Measurements from ENCODE around the gene PCCA. TPM values are rescaled to one million over a fixed set of nuclear protein-coding genes. Genes with fewer than 3 reads are reported as not detected.

PCCA gene
- total RNA-seq, 4 donors from 2014 or later: 46.9 to 66.0 (median 49.4) TPM

GRCh38 chr13:100175078-100175802 lies 86.3 kb downstream of the PCCA start:
- H3K9me3 ChIP-seq: no peaks in the 10 kb centered on the region
- no peaks in the 10 kb centered on the region for H3K27me3 ChIP-seq
- DNase-seq: no peak
- H3K4me3 ChIP-seq: no peak overlapping the region
- H3K36me3 ChIP-seq: no peaks in the 10 kb centered on the region
- TF ChIP-seq POLR2A (IDR thresholded peaks at IDR 0.05): no peak
- TF ChIP-seq CTCF (IDR thresholded peaks at IDR 0.05): no peak
- H3K27ac ChIP-seq: no peak overlapping the region
- H3K4me1 ChIP-seq: no peaks in the 10 kb centered on the region

GRCh38 chr13:100175803-100176182 lies 86.9 kb downstream of the PCCA start:
- TF ChIP-seq CTCF (IDR thresholded peaks at IDR 0.05): no peak
- no peak for TF ChIP-seq POLR2A (IDR thresholded peaks at IDR 0.05)
- no peaks in the 10 kb centered on the region for H3K36me3 ChIP-seq
- H3K4me3 ChIP-seq: no peak overlapping the region
- H3K9me3 ChIP-seq: no peaks in the 10 kb centered on the region
- DNase-seq: no peak
- H3K27ac ChIP-seq: no peak overlapping the region
- no peaks in the 10 kb centered on the region for H3K4me1 ChIP-seq
- no peaks in the 10 kb centered on the region for H3K27me3 ChIP-seq

GRCh38 chr13:100176801-100177400 lies 88.0 kb downstream of the PCCA start:
- H3K4me1 ChIP-seq: no peaks in the 10 kb centered on the region
- no peak for TF ChIP-seq CTCF (IDR thresholded peaks at IDR 0.05)
- TF ChIP-seq POLR2A (IDR thresholded peaks at IDR 0.05): no peak
- H3K9me3 ChIP-seq: no peaks in the 10 kb centered on the region
- no peak overlapping the region for H3K27ac ChIP-seq
- H3K36me3 ChIP-seq: no peaks in the 10 kb centered on the region
- DNase-seq: no peak
- no peaks in the 10 kb centered on the region for H3K27me3 ChIP-seq
- H3K4me3 ChIP-seq: no peak overlapping the region

- no peak overlapping the region for H3K4me3 ChIP-seq
- no peak for DNase-seq
- no peak overlapping the region for H3K27ac ChIP-seq
- peaks cover 0 to 10% (median 0%) of the 10 kb centered on the region in 4 donors for H3K4me1 ChIP-seq
- no peak for TF ChIP-seq POLR2A (IDR thresholded peaks at IDR 0.05)
- H3K9me3 ChIP-seq: no peaks in the 10 kb centered on the region
- no peaks in the 10 kb centered on the region for H3K27me3 ChIP-seq
- H3K36me3 ChIP-seq: no peaks in the 10 kb centered on the region
These were observed 89.4 kb downstream of the PCCA start for GRCh38 chr13:100178309-100178708.

GRCh38 chr13:100179276-100179675 lies 90.4 kb downstream of the PCCA start:
- Histone ChIP-seq H3K36me3 (no peaks in the 10 kb centered on the region), H3K27me3 (no peaks in the 10 kb centered on the region), H3K27ac (no peak overlapping the region), H3K4me3 (no peak overlapping the region), H3K9me3 (no peaks in the 10 kb centered on the region), H3K4me1 (peaks cover 0 to 11% (median 0%) of the 10 kb centered on the region in 4 donors)
- TF ChIP-seq POLR2A (IDR thresholded peaks at IDR 0.05): no peak
- TF ChIP-seq CTCF (IDR thresholded peaks at IDR 0.05): no peak
- no peak for DNase-seq

- DNase-seq: no peak
- peaks cover 0 to 11% (median 0%) of the 10 kb centered on the region in 4 donors for H3K4me1 ChIP-seq
- TF ChIP-seq POLR2A (IDR thresholded peaks at IDR 0.05) (no peak), CTCF (IDR thresholded peaks at IDR 0.05) (no peak)
- no peaks in the 10 kb centered on the region for H3K27me3 ChIP-seq
- no peak overlapping the region for H3K27ac ChIP-seq
- H3K36me3 ChIP-seq: no peaks in the 10 kb centered on the region
- no peaks in the 10 kb centered on the region for H3K9me3 ChIP-seq
- no peak overlapping the region for H3K4me3 ChIP-seq
These were observed 94.1 kb downstream of the PCCA start for GRCh38 chr13:100182900-100183490.

Data from Peyer's patch (tissue), 4 donors.